ENCODE measurements around the gene SSBP4.

The SSBP4 gene

GRCh38 chr19:18421371-18421959 is 2.3 kb downstream of the SSBP4 start:
- no peak for DNase-seq (ENCODE audit: low read depth)

- no peak for DNase-seq (ENCODE audit: low read depth)
Measured at GRCh38 chr19:18422530-18423191, 3.5 kb downstream of the SSBP4 start.

- DNase-seq (ENCODE audit: low read depth) = no peak
Measured at GRCh38 chr19:18423258-18424020, 4.2 kb downstream of the SSBP4 start.

GRCh38 chr19:18424122-18424889 is 5.1 kb downstream of the SSBP4 start:
- DNase-seq (ENCODE audit: low read depth) = no peak

GRCh38 chr19:18424890-18425514 is 5.8 kb downstream of the SSBP4 start:
- DNase-seq (ENCODE audit: low read depth) = no peak

GRCh38 chr19:18425515-18426415 is 6.6 kb downstream of the SSBP4 start:
- no peak for DNase-seq (ENCODE audit: low read depth)

GRCh38 chr19:18426416-18426767 is 7.2 kb downstream of the SSBP4 start:
- no peak for DNase-seq (ENCODE audit: low read depth)

- no peak for DNase-seq (ENCODE audit: low read depth)
Measured at GRCh38 chr19:18427080-18427742, 8.0 kb downstream of the SSBP4 start.

- no peak for DNase-seq (ENCODE audit: low read depth)
Measured at GRCh38 chr19:18427743-18428113, 8.5 kb downstream of the SSBP4 start.

GRCh38 chr19:18428173-18428786 is 9.1 kb downstream of the SSBP4 start:
- no peak for DNase-seq (ENCODE audit: low read depth)

GRCh38 chr19:18428787-18429674 is 9.8 kb downstream of the SSBP4 start:
- no peak for DNase-seq (ENCODE audit: low read depth)

- no peak for DNase-seq (ENCODE audit: low read depth)
Measured at GRCh38 chr19:18429717-18430416, 10.7 kb downstream of the SSBP4 start.

GRCh38 chr19:18430417-18431144 is 11.4 kb downstream of the SSBP4 start:
- DNase-seq (ENCODE audit: low read depth) = no peak

- DNase-seq (ENCODE audit: low read depth) = no peak
Measured at GRCh38 chr19:18431351-18432197, 12.4 kb downstream of the SSBP4 start.

- no peak for DNase-seq (ENCODE audit: low read depth)
Measured at GRCh38 chr19:18432275-18433014, 13.2 kb downstream of the SSBP4 start.

Measured in HS-5 (cell line).